ENCODE results near the gene BDH2. TPM values are rescaled to one million over a fixed set of nuclear protein-coding genes. Genes with fewer than 3 reads are reported as not detected.

BDH2 gene
- total and polyA plus RNA-seq, 2 experiments from 2014 or later = 36.5 to 73.9 TPM

DNA sequence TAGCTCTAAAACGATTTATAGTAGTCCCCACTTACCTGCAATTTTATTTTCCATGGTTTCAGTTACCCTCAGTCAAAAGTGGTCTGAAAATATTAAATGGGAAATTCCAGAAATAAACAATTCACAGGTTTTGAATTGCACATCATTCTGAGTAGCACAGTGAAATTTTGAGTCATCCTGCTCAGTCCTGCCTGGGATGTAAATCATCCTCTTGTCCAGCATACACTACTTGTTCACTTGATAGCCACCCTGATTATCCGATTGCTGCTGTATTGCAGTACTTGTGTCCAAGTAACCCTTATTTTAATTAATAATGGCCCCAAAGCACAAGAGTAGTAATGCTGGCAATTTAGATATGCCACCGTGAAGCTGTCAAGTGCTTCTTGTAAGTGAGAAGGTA lies 23.5 kb upstream of the BDH2 start (continued):
- TF ChIP-seq, protein P1, sequence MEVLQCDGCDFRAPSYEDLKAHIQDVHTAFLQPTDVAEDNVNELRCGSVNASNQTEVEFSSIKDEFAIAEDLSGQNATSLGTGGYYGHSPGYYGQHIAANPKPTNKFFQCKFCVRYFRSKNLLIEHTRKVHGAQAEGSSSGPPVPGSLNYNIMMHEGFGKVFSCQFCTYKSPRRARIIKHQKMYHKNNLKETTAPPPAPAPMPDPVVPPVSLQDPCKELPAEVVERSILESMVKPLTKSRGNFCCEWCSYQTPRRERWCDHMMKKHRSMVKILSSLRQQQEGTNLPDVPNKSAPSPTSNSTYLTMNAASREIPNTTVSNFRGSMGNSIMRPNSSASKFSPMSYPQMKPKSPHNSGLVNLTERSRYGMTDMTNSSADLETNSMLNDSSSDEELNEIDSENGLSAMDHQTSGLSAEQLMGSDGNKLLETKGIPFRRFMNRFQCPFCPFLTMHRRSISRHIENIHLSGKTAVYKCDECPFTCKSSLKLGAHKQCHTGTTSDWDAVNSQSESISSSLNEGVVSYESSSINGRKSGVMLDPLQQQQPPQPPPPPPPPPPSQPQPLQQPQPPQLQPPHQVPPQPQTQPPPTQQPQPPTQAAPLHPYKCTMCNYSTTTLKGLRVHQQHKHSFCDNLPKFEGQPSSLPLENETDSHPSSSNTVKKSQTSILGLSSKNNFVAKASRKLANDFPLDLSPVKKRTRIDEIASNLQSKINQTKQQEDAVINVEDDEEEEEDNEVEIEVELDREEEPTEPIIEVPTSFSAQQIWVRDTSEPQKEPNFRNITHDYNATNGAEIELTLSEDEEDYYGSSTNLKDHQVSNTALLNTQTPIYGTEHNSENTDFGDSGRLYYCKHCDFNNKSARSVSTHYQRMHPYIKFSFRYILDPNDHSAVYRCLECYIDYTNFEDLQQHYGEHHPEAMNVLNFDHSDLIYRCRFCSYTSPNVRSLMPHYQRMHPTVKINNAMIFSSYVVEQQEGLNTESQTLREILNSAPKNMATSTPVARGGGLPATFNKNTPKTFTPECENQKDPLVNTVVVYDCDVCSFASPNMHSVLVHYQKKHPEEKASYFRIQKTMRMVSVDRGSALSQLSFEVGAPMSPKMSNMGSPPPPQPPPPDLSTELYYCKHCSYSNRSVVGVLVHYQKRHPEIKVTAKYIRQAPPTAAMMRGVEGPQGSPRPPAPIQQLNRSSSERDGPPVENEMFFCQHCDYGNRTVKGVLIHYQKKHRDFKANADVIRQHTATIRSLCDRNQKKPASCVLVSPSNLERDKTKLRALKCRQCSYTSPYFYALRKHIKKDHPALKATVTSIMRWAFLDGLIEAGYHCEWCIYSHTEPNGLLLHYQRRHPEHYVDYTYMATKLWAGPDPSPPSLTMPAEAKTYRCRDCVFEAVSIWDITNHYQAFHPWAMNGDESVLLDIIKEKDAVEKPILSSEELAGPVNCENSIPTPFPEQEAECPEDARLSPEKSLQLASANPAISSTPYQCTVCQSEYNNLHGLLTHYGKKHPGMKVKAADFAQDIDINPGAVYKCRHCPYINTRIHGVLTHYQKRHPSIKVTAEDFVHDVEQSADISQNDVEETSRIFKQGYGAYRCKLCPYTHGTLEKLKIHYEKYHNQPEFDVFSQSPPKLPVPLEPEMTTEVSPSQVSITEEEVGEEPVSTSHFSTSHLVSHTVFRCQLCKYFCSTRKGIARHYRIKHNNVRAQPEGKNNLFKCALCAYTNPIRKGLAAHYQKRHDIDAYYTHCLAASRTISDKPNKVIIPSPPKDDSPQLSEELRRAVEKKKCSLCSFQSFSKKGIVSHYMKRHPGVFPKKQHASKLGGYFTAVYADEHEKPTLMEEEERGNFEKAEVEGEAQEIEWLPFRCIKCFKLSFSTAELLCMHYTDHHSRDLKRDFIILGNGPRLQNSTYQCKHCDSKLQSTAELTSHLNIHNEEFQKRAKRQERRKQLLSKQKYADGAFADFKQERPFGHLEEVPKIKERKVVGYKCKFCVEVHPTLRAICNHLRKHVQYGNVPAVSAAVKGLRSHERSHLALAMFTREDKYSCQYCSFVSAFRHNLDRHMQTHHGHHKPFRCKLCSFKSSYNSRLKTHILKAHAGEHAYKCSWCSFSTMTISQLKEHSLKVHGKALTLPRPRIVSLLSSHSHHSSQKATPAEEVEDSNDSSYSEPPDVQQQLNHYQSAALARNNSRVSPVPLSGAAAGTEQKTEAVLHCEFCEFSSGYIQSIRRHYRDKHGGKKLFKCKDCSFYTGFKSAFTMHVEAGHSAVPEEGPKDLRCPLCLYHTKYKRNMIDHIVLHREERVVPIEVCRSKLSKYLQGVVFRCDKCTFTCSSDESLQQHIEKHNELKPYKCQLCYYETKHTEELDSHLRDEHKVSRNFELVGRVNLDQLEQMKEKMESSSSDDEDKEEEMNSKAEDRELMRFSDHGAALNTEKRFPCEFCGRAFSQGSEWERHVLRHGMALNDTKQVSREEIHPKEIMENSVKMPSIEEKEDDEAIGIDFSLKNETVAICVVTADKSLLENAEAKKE (CRISPR knock-in tag; IDR thresholded peaks at IDR 0.05) = no peak
- no peak for TF ChIP-seq ZNF114 (CRISPR knock-in tag; IDR thresholded peaks at IDR 0.05)
- TF ChIP-seq EZH2 (IDR thresholded peaks at IDR 0.05; ENCODE audit: low read depth, unreplicated experiment) = no peak
- TF ChIP-seq STAT1 (IDR thresholded peaks at IDR 0.05; ENCODE audit: unreplicated experiment) = no peak
- no peak for TF ChIP-seq ZNF331 (CRISPR knock-in tag; IDR thresholded peaks at IDR 0.05; ENCODE audit: low read depth)

DNA sequence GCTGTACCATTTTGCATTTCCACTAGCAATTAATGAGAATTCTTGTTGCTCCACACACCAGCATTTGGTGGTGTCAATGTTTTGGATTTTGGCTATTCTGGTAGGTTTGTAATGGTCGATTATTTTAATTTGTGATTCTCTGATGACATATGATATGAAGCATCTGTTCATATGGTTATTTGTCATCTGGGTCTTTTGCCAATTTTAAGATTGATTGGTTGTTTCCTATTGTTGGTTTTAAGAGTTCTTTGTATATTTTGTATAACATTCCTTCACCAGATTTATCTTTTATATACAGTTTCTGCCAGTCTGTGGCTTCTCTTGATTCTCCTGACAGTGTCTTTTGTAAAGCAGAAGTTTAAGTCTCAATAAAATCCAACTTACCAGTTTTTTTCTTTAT lies 18.5 kb upstream of the BDH2 start:
- H3K27ac Mint-ChIP-seq = no peak overlapping the region
- no peaks in the 10 kb centered on the region for H3K27me3 Mint-ChIP-seq (ENCODE audit: insufficient read depth, low read depth, poor library complexity)
- no peaks in the 10 kb centered on the region for H3K9me3 Mint-ChIP-seq
- H3K79me2 ChIP-seq (replicated peaks; ENCODE audit: insufficient read depth) = no peaks in the 10 kb centered on the region
- no peak overlapping the region for H2AFZ ChIP-seq
- ATAC-seq = no peak
- no peak for DNase-seq (ENCODE audit: low spot score)
- peaks cover 34% of the 10 kb centered on the region for H3K36me3 Mint-ChIP-seq (ENCODE audit: low read depth)
- no peaks in the 10 kb centered on the region for H3K9me2 ChIP-seq (ENCODE audit: insufficient read depth)
- no peak overlapping the region for H3K4me2 ChIP-seq
- no peaks in the 10 kb centered on the region for H3K4me1 ChIP-seq (ENCODE audit: insufficient read depth)
- H4K20me1 ChIP-seq (replicated peaks; ENCODE audit: insufficient read depth) = no peaks in the 10 kb centered on the region
- peaks cover 28% of the 10 kb centered on the region; the same call in 1 of the 2 replicates for H3K36me3 ChIP-seq (ENCODE audit: insufficient read depth)
- H3F3A ChIP-seq (replicated peaks; ENCODE audit: low read depth) = no peaks in the 10 kb centered on the region
- no peak overlapping the region for H3K4me3 Mint-ChIP-seq
- no peaks in the 10 kb centered on the region for H3K27me3 ChIP-seq (ENCODE audit: insufficient read depth)
- no peak overlapping the region for H3K4me3 ChIP-seq
- H3K4me1 Mint-ChIP-seq = no peaks in the 10 kb centered on the region
- no peak overlapping the region for H3K27ac ChIP-seq (ENCODE audit: low read depth)
- TF ChIP-seq, protein P2, sequence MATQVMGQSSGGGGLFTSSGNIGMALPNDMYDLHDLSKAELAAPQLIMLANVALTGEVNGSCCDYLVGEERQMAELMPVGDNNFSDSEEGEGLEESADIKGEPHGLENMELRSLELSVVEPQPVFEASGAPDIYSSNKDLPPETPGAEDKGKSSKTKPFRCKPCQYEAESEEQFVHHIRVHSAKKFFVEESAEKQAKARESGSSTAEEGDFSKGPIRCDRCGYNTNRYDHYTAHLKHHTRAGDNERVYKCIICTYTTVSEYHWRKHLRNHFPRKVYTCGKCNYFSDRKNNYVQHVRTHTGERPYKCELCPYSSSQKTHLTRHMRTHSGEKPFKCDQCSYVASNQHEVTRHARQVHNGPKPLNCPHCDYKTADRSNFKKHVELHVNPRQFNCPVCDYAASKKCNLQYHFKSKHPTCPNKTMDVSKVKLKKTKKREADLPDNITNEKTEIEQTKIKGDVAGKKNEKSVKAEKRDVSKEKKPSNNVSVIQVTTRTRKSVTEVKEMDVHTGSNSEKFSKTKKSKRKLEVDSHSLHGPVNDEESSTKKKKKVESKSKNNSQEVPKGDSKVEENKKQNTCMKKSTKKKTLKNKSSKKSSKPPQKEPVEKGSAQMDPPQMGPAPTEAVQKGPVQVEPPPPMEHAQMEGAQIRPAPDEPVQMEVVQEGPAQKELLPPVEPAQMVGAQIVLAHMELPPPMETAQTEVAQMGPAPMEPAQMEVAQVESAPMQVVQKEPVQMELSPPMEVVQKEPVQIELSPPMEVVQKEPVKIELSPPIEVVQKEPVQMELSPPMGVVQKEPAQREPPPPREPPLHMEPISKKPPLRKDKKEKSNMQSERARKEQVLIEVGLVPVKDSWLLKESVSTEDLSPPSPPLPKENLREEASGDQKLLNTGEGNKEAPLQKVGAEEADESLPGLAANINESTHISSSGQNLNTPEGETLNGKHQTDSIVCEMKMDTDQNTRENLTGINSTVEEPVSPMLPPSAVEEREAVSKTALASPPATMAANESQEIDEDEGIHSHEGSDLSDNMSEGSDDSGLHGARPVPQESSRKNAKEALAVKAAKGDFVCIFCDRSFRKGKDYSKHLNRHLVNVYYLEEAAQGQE (IDR thresholded peaks at IDR 0.05; ENCODE audit: unreplicated experiment) = no peak
- no peak for TF ChIP-seq ZNF114 (CRISPR knock-in tag; IDR thresholded peaks at IDR 0.05)
- TF ChIP-seq STAT1 (IDR thresholded peaks at IDR 0.05; ENCODE audit: unreplicated experiment) = no peak
- TF ChIP-seq EZH2 (IDR thresholded peaks at IDR 0.05; ENCODE audit: low read depth, unreplicated experiment) = no peak
- TF ChIP-seq NANOG (IDR thresholded peaks at IDR 0.05; ENCODE audit: borderline replicate concordance) = no peak
- TF ChIP-seq JUNB (IDR thresholded peaks at IDR 0.05; ENCODE audit: unreplicated experiment) = no peak
